ENCODE measurements around the gene SLC22A15. TPM values are rescaled to one million over a fixed set of nuclear protein-coding genes. Genes with fewer than 3 reads are reported as not detected.
"Not testable (repeated sequence)": the region's sequence is repeated elsewhere in the genome, so short reads cannot be mapped to it uniquely, and the experiment has no call there.

SLC22A15 gene
- total RNA-seq, 2 experiments from 2014 or later = 0.47 to 0.54 TPM

GRCh38 chr1:116044071-116044470 is 67.8 kb downstream of the SLC22A15 start:
- H3K4me3 Mint-ChIP-seq = no peak overlapping the region
- no peak for DNase-seq
- peaks cover 18% of the 10 kb centered on the region for H3K27me3 Mint-ChIP-seq
- no peaks in the 10 kb centered on the region for H3K4me1 Mint-ChIP-seq
- H3K27ac Mint-ChIP-seq = no peak overlapping the region
- no peaks in the 10 kb centered on the region for H3K9me3 Mint-ChIP-seq
- no peaks in the 10 kb centered on the region for H3K36me3 Mint-ChIP-seq

DNA sequence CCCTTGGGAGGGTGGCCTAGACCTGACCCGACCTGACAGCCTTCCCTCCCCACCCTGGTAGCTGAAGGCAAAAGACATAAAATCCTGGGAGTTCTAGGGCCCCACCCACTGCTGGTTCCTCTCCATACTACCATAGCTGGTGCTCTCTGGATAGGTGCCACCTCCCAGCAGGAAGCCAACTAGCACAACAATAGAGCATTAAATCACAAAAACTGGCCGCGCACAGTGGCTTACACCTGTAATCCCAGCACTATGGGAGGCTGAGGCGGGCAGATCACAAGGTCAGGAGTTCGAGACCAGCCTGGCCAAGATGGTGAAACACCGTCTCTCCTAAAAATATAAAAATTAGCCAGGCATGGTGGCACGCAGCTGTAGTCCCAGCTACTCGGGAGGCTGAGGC is 70.6 kb downstream of the SLC22A15 start:
- not testable (repeated sequence) for DNase-seq, H3K27ac Mint-ChIP-seq, H3K36me3 Mint-ChIP-seq, H3K4me1 Mint-ChIP-seq, H3K4me3 Mint-ChIP-seq, H3K9me3 Mint-ChIP-seq
- H3K27me3 Mint-ChIP-seq = peaks cover 16% of the 10 kb centered on the region

- H3K27ac Mint-ChIP-seq, H3K4me1 Mint-ChIP-seq: not testable (repeated sequence)
- peaks cover 12% of the 10 kb centered on the region for H3K27me3 Mint-ChIP-seq
Observed at GRCh38 chr1:116051896-116052295, 75.6 kb downstream of the SLC22A15 start.

DNA sequence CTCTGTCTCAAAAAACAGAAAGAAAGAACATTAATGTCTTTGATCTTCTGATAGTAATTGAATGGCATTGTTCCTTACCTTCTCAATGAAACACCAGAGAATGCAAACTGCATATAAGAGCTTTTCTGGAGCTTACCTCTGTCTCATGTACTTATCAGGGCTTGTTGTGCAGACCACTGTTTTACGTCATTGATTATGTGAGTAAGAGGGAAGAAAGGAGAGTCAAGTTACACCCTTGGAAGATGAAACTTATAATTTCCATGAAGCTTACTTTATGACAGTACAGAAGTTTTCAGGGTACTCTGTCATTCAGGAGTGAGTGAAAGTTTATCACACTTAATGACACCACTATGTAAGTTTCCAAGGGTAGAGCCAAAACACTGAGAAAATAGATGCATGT is 85.9 kb downstream of the SLC22A15 start:
- peaks cover 12% of the 10 kb centered on the region for H3K27me3 Mint-ChIP-seq
- peaks cover 9% of the 10 kb centered on the region for H3K9me3 Mint-ChIP-seq
- no peak overlapping the region for H3K27ac Mint-ChIP-seq
- no peaks in the 10 kb centered on the region for H3K4me1 Mint-ChIP-seq
- no peak overlapping the region for H3K4me3 Mint-ChIP-seq
- no peak for DNase-seq
- H3K36me3 Mint-ChIP-seq = no peaks in the 10 kb centered on the region

More at GRCh38 chr1:116051896-116052295, 75.6 kb downstream of the SLC22A15 start:
- H3K36me3 Mint-ChIP-seq, H3K4me3 Mint-ChIP-seq, DNase-seq, H3K9me3 Mint-ChIP-seq: not testable (repeated sequence)

DNA sequence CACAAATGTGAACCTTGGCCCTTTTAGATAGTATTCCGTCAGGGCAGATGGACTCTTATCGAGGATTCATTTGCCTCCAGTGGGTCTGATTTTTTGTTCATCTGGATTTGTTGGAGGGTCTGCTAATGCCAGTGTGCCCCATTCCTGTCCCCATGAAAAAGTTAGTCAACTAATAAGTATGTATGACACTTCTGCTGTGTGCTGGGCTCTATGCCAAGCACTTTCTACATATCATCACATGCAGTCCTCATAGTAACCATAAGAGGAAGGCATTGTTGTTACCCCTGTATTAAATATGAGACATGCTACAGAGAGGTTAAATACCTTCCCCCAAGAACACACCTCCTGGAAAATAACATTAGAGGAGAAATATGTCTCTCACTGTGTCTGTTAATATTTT is 88.3 kb downstream of the SLC22A15 start:
- Mint-ChIP-seq H3K36me3 (peaks cover 3% of the 10 kb centered on the region), H3K9me3 (no peaks in the 10 kb centered on the region), H3K4me1 (no peaks in the 10 kb centered on the region), H3K4me3 (no peak overlapping the region), H3K27ac (no peak overlapping the region), H3K27me3 (peaks cover 12% of the 10 kb centered on the region)
- no peak for DNase-seq

GRCh38 chr1:116066868-116067565 is 90.7 kb downstream of the SLC22A15 start:
- Mint-ChIP-seq H3K9me3 (no peaks in the 10 kb centered on the region), H3K27me3 (peaks cover 15% of the 10 kb centered on the region), H3K27ac (no peak overlapping the region), H3K4me3 (no peak overlapping the region), H3K4me1 (no peaks in the 10 kb centered on the region), H3K36me3 (peaks cover 3% of the 10 kb centered on the region)
- DNase-seq = no peak

- no peaks in the 10 kb centered on the region for H3K9me3 Mint-ChIP-seq
- H3K4me1 Mint-ChIP-seq = no peaks in the 10 kb centered on the region
- DNase-seq = no peak
- H3K4me3 Mint-ChIP-seq = no peak overlapping the region
- H3K27ac Mint-ChIP-seq = no peak overlapping the region
- peaks cover 3% of the 10 kb centered on the region for H3K36me3 Mint-ChIP-seq
- peaks cover 15% of the 10 kb centered on the region for H3K27me3 Mint-ChIP-seq
Observed at GRCh38 chr1:116067566-116067890, 91.2 kb downstream of the SLC22A15 start.

DNA sequence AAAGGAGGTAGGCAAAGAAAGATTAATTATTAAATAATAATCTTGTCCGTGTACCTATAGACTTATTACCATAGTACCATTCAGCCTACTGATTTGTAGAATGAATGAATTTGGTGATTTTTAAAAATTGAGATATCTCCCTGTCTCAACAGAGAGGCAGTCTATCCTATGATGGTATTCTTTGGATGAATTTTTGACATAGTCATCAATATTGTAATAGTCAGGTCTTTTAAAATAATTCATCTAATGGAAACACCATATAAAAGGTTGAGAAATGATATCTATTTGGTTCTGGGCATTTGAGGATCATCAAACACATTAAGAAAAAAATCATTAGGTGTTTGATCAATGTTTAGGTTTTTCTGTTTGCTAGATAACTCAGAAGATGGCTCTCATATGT is 99.3 kb downstream of the SLC22A15 start:
- H3K36me3 Mint-ChIP-seq = no peaks in the 10 kb centered on the region
- no peaks in the 10 kb centered on the region for H3K9me3 Mint-ChIP-seq
- H3K4me3 Mint-ChIP-seq = no peak overlapping the region
- H3K27ac Mint-ChIP-seq = no peak overlapping the region
- no peaks in the 10 kb centered on the region for H3K4me1 Mint-ChIP-seq
- no peak for DNase-seq
- H3K27me3 Mint-ChIP-seq = peaks cover 3% of the 10 kb centered on the region

- H3K4me1 Mint-ChIP-seq = no peaks in the 10 kb centered on the region
- no peak overlapping the region for H3K4me3 Mint-ChIP-seq
- no peaks in the 10 kb centered on the region for H3K9me3 Mint-ChIP-seq
- peaks cover 3% of the 10 kb centered on the region for H3K27me3 Mint-ChIP-seq
- no peaks in the 10 kb centered on the region for H3K36me3 Mint-ChIP-seq
- no peak overlapping the region for H3K27ac Mint-ChIP-seq
- no peak for DNase-seq
Observed at GRCh38 chr1:116075990-116076389, 99.7 kb downstream of the SLC22A15 start.

DNA sequence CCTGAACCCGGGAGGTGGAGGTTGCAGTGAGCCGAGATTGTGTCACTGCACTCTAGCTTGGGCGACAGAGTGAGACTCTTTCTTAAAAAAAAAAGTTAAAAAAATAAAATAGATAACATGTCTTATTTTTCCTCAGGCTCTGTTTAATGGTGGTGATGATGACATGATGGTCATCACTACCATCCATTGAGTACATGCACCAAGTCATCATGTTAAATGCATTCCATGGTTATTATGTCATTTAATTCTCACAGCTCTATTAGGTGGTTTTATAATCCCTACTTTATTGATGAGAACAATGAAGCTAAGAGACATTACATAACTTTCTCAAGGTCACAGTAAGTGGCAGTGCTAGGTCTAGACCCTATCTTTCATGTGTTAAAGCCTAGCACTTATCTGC is 100.5 kb downstream of the SLC22A15 start:
- Mint-ChIP-seq H3K27me3 (peaks cover 1% of the 10 kb centered on the region), H3K27ac (no peak overlapping the region), H3K4me1 (no peaks in the 10 kb centered on the region), H3K4me3 (no peak overlapping the region), H3K36me3 (no peaks in the 10 kb centered on the region), H3K9me3 (no peaks in the 10 kb centered on the region)
- no peak for DNase-seq

GRCh38 chr1:116078699-116079223 is 102.4 kb downstream of the SLC22A15 start:
- no peaks in the 10 kb centered on the region for H3K27me3 Mint-ChIP-seq
- no peak overlapping the region for H3K4me3 Mint-ChIP-seq
- no peaks in the 10 kb centered on the region for H3K9me3 Mint-ChIP-seq
- H3K27ac Mint-ChIP-seq = no peak overlapping the region
- DNase-seq = no peak
- H3K36me3 Mint-ChIP-seq = no peaks in the 10 kb centered on the region
- no peaks in the 10 kb centered on the region for H3K4me1 Mint-ChIP-seq

DNA sequence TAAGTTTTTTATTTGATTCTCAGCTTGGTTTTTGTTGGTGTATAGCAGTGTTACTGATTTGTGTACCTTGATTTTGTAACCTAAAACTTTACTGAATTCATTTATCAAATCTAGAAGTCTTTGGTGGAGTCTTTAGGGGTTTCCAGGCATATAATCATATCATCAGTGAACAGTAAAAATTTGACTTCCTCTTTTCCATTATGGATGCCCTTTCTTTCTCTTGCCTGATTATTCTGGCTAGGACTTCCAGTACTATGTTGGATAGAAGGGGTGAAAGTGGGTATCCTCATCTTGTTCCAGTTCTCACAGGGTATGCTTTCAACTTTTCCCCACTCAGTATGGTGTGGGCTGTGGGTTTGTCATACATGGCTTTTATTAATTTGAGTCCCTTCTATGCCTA is 111.3 kb downstream of the SLC22A15 start:
- Mint-ChIP-seq H3K27ac (no peak overlapping the region), H3K4me1 (peaks cover 2% of the 10 kb centered on the region), H3K36me3 (peaks cover 5% of the 10 kb centered on the region), H3K27me3 (peaks cover 24% of the 10 kb centered on the region), H3K4me3 (no peak overlapping the region), H3K9me3 (peaks cover 21% of the 10 kb centered on the region)
- no peak for DNase-seq

DNA sequence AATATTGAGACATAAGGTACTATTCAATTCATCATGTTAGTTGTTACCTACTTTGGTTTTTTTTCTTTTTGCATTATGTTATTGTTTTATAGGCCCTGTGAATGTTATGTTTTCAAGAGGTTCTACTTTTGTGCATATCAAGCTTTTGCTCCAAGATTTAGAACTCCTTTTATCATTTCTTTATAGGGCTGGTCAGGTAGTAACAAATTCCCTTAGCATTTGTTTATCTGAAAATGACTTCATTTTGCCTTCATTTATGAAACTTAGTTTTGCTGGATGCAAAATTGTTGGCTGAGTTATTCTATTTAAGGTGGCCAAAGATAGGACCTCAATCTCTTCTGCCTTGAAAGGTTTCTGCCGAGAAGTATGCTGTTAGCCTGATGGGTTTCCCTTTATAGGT is 113.6 kb downstream of the SLC22A15 start:
- Mint-ChIP-seq H3K4me1 (peaks cover 2% of the 10 kb centered on the region), H3K9me3 (peaks cover 25% of the 10 kb centered on the region), H3K4me3 (no peak overlapping the region), H3K27me3 (peaks cover 30% of the 10 kb centered on the region), H3K36me3 (peaks cover 5% of the 10 kb centered on the region), H3K27ac (no peak overlapping the region)
- DNase-seq = no peak

DNA sequence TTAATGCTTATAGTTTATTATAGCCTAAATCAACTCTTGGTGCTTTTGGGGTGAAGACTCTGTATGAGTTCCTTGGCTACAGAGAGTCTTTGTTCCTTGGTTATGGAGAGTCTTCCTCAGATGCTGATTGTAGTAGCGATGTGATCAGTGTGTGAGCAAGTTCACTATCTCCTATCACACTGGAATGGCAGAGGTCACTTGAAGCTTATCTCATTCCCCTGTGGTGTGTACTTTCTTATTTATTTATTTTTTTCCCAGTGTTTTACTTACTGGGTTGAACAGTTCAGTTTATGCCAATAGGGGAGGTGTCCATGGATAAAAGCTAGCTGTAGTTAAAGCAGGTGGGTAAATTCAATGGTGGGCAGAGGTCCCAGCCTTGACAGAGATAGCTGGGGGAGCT is 114.8 kb downstream of the SLC22A15 start:
- Mint-ChIP-seq H3K27me3 (peaks cover 24% of the 10 kb centered on the region), H3K4me1 (peaks cover 2% of the 10 kb centered on the region), H3K4me3 (no peak overlapping the region), H3K27ac (no peak overlapping the region), H3K36me3 (peaks cover 4% of the 10 kb centered on the region), H3K9me3 (peaks cover 27% of the 10 kb centered on the region)
- no peak for DNase-seq

GRCh38 chr1:116092752-116093489 is 116.6 kb downstream of the SLC22A15 start:
- Mint-ChIP-seq H3K36me3 (peaks cover 6% of the 10 kb centered on the region), H3K4me3 (no peak overlapping the region), H3K27ac (no peak overlapping the region), H3K9me3 (peaks cover 29% of the 10 kb centered on the region), H3K27me3 (peaks cover 10% of the 10 kb centered on the region), H3K4me1 (peaks cover 2% of the 10 kb centered on the region)
- DNase-seq = no peak

GRCh38 chr1:116095027-116095426 is 118.7 kb downstream of the SLC22A15 start:
- Mint-ChIP-seq H3K27ac (no peak overlapping the region), H3K36me3 (peaks cover 3% of the 10 kb centered on the region), H3K9me3 (peaks cover 14% of the 10 kb centered on the region)

More at GRCh38 chr1:116095027-116095426, 118.7 kb downstream of the SLC22A15 start:
- Mint-ChIP-seq H3K4me3 (no peak overlapping the region), H3K4me1 (no peaks in the 10 kb centered on the region), H3K27me3 (peaks cover 7% of the 10 kb centered on the region)
- no peak for DNase-seq

Measured in activated naive CD8-positive, alpha-beta T cell treated with anti-CD3 and anti-CD28 coated beads for 36 hours (primary cell).